Activated naive CD4-positive, alpha-beta T cell treated with anti-CD3 and anti-CD28 coated beads, Interleukin-2, amount 50 U/mL, for 72 hours (primary cell): Measurements from ENCODE around the gene UVSSA. TPM values are rescaled to one million over a fixed set of nuclear protein-coding genes. Genes with fewer than 3 reads are reported as not detected.
"Not testable (repeated sequence)": the region's sequence is repeated elsewhere in the genome, so short reads cannot be mapped to it uniquely, and the experiment has no call there.

Experiments
- ATAC-seq, 2 donors: fragments of 150-1000 bp; cut with Tn5 transposase; 2 replicates each; pipeline ENCODE4 v1.10.0; 2021; ENCODE audit warnings: mild to moderate bottlenecking in 2 of 2, moderate library complexity in 2 of 2
- DNase-seq, 2 donors: peaks; one replicate each; pipeline ENCODE4 v3.0.0; 2021 to 2022; ENCODE audit warnings: low spot score in 2 of 2
- H3K27ac Mint-ChIP-seq, 2 donors: one replicate each; pipeline ENCODE4 v1.8.0; 2022; ENCODE audit warnings: mild to moderate bottlenecking in 2 of 2, mixed read lengths in 2 of 2
- H3K36me3 Mint-ChIP-seq, 2 donors: one replicate each; pipeline ENCODE4 v1.8.0; 2022; ENCODE audit warnings: mixed read lengths in 2 of 2
- H3K9me3 Mint-ChIP-seq, 2 donors: one replicate each; pipeline ENCODE4 v1.8.0; 2022; ENCODE audit warnings: mixed read lengths in 2 of 2
- total RNA-seq, 2 donors: library from RNA; stranded (reverse); gene quantifications; one replicate each; pipeline ENCODE4 v1.2.3, GENCODE V29; 2022

UVSSA gene
- total RNA-seq, 2 donors from 2014 or later = 19.1 to 23.8 TPM

DNA sequence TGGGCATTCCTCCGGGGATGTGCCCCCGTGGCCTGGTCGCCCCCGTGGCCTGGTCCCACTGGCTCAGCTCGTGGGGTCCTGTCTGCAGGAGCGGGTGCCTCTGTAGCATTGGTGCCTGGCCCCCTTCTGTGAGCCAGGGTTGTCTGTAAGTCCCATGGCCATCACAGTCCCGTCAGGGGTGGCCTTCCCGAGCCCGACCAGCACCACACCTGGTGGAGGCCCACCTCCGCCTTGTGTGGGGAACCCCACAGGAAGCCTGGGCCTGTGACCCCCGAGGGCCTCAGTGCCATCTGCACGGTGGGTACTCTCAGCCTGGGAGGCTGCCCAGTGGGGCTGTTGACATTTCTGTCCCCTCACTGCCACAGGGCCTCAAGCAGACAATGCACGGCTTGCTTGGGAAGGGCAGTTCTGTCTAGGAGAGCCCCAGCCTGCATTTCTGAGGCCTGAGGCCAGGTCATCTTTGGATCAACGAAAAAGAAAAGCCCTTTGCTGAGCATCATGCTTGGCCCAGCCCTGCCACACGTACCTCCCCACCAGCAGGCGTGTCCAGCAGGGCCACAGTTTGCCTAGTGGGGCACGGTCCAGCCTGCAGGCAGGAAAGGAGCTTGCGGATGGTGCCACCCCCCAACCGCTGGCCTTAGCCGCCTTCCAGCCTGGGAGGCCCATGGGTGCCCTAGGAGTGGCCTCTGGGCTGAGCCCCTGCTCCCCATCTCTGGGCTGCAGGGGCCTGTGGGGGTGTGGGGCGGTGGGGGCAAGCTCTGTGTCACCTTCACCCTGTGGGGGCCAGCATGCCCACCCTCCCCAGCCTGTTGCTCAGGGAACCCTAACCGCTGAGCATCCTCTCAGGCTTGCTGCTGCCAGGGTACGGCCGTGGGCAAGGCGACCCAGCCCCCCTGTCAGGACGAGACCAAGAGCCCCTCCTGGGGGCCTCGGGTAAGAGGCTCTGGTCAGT, 36.0 kb downstream of the UVSSA start:
- ATAC-seq (no peak), DNase-seq (no peak)
- H3K27ac Mint-ChIP-seq = no peak overlapping the region
- H3K9me3 Mint-ChIP-seq = peaks cover 0 to 4% of the 10 kb centered on the region in 2 donors
- peaks cover 8 to 19% of the 10 kb centered on the region in 2 donors for H3K36me3 Mint-ChIP-seq

DNA sequence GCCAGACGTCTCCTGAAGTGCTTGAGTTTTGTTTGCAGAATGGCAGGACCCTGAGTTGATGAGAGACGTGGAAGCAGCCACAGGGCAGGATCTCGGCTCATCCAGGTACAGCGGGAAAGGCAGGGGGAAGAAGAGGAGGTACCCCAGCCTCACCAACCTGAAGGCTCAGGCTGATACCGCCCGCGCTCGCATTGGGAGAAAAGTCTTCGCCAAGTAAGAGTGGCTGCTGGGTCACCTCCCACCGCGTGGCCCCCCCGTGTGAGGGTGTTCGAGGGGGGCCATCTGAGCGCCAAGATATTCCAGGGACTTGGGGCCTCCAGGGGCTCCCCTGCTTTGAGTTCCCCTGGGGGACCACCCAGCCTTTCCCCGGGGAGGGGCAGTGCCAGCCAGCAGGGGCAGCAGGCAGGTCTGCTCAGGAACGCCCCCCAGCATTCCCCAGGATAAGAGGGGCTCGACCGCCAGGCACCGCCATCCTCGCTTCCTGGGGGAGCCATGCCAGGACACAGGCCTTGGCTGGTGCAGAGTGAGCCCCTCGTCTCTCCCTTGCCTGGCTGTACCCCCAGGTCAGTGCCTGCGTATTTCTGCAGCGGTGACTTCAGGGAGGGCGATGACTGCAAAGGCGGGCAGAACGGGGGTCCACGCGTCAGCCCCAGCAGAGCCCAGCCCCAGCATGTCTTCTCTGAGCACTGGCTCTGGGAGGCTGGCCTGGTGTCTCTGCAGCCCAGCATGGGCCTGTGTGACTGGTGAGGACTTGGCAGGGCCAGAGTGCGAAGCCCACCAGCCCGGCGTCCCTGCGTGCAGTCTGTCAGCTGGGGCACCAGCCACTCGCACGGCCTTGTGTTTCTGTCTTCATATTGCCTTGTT, 37.0 kb downstream of the UVSSA start:
- peaks cover 6 to 12% of the 10 kb centered on the region in 2 donors for H3K9me3 Mint-ChIP-seq
- no peak overlapping the region for H3K27ac Mint-ChIP-seq
- peaks cover 17 to 27% of the 10 kb centered on the region in 2 donors for H3K36me3 Mint-ChIP-seq
- DNase-seq (no peak), ATAC-seq (no peak)

DNA sequence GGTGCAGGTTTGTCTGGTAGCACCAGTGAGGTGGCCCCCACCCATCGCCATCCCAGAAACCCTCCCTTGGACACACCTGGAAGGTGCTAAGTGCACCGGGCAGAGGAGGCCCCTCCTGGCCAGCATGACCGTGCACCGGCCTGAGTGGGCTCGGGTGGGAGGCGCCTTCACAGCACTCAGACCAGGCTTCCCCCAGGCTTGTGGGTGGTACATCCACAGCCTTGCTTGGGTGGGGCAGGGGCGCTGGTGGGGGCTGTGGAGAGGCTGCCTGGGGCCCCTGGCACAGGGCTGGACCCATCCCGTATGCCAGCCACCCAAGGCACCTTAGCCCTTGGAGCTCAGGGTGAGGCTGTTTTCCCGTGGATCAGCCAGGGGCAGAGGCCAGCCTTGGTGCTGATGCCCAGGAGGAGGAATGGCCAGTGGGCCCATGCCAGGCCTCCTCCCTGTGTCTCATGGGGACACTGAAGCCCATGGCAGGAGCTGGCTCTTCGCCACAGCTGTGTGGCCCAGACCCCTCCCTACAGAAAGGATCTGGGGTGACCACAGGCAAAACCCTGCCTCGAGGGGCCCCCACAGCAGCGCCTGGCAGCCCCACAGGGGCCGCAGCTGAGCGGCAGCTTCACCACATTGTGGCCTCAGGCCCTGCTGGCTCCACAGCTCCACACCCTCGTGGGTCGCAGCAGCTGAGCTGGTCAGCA, 37.8 kb downstream of the UVSSA start:
- DNase-seq (no peak), ATAC-seq (no peak)
- Mint-ChIP-seq H3K9me3 (peaks cover 6 to 14% of the 10 kb centered on the region in 2 donors), H3K27ac (no peak overlapping the region), H3K36me3 (peaks cover 25 to 29% of the 10 kb centered on the region in 2 donors)

DNA sequence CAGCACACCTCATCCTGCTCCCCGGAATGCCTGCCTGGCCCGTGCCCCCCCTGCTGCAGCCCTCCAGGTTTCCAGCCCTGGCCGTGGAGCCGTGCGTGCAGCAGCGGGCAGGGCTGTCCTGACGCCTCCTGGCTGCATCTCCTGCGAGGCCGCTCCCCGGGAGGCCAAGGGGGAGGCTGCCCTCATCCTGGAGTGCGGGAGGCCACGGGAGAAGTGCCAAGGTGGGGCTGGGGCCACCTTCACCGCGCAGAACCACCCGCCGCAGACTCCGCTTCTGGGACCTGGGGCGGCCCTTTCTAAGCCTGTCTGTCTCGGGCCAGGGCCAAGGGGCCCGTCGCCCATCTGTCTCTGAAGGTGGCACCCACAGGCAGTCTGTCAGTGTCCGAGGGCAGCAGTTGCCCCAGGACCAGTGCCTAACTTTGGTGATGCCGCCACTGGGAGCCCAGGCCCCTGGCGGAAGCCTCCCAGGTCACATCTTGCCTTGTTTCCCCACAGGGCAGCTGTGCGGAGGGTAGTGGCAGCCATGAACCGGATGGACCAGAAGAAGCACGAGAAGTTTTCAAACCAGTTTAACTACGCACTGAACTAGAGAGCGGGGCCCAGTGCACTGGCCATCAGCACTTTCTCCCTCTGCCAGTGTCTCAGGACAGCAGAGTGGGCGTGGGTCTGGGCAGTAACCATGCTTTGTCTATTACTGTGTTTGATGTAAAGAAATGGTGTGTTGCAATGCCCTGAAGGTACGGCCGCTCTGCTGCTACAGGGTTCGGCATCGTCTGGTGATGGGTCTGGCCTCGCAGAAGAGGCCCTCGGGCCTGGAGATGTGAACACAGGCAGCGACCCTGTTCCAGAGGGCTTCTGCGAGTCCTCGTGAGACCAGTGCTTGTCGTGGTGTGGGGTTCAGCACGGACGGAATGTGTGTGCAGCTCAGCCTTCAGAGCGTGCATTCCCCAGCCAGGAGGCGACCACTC, 38.6 kb downstream of the UVSSA start:
- Mint-ChIP-seq H3K27ac (no peak overlapping the region), H3K9me3 (peaks cover 6 to 17% of the 10 kb centered on the region in 2 donors), H3K36me3 (peaks cover 29% of the 10 kb centered on the region in 2 donors)
- ATAC-seq = no peak
- DNase-seq = no peak

DNA sequence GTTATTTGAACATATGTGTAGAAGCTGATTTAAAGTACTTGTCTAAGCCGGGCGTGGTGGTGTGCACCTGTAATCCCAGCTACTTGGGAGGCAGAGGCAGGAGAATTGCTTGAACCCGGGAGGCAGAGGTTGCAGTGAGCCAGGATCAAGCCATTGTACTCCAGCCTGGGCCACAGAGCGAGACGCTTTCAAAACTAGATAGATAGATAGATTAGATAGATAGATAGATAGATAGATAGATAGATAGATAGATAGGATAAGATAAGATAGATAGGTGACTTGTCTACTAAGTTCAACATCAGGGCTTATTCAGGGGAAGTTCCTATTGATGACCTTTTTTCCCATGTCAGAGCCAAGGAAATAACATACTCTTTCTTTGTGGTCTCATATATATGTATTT, 46.4 kb downstream of the UVSSA start:
- not testable (repeated sequence) for ATAC-seq, DNase-seq, H3K27ac Mint-ChIP-seq
- Mint-ChIP-seq H3K36me3 (peaks cover 23 to 30% of the 10 kb centered on the region in 2 donors), H3K9me3 (peaks cover 10 to 15% of the 10 kb centered on the region in 2 donors)

DNA sequence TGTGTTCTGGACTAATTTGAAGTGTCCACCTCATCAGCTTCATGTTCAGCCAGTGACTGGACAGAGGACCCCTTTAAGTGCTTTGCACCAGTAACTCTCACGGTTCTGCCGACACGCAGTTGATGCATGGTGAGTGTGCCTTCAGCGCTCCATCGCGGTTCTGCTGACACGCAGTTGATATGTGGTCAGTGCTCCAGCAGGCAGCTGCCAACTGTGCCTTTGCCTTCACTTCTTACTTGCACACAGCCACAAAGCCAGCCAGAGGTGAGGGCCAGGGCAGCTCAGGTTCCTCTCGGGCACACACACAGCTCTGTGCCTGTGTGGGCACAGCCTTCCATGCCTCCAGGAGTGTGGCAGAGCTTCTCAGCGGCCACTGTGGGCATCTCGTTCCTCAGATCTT, 46.9 kb downstream of the UVSSA start:
- ATAC-seq = no peak
- peak in 1 of 2 donors; percentile 35 for DNase-seq
- Mint-ChIP-seq H3K27ac (no peak overlapping the region), H3K36me3 (peaks cover 18 to 25% of the 10 kb centered on the region in 2 donors), H3K9me3 (peaks cover 5 to 10% of the 10 kb centered on the region in 2 donors)

DNA sequence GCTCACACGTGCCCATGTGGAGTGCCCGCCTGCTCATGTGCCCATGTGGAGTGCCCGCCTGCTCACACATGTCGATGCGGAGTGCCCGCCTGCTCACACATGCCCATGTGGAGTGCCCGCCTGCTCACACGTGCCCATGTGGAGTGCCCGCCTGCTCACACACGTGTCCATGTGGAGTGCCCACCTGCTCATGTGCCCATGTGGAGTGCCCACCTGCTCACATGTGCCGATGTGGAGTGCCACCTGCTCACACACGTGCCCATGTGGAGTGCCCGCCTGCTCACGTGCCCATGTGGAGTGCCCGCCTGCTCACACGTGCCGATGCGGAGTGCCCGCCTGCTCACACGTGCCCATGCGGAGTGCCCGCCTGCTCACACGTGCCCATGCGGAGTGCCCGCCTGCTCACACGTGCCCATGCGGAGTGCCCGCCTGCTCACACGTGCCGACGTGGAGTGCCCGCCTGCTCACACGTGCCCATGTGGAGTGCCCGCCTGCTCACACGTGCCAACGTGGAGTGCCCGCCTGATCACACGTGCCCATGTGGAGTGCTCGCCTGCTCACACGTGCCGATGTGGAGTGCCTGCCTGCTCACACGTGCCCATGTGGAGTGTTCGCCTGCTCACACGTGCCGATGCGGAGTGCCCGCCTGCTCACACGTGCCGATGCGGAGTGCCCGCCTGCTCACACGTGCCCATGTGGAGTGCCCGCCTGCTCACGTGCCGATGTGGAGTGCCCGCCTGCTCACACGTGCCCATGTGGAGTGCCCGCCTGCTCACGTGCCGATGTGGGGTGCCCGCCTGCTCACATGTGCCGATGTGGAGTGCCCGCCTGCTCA, 47.8 kb downstream of the UVSSA start:
- H3K36me3 Mint-ChIP-seq = peaks cover 14 to 16% of the 10 kb centered on the region in 2 donors
- not testable (repeated sequence) for ATAC-seq, H3K27ac Mint-ChIP-seq, H3K9me3 Mint-ChIP-seq
- DNase-seq = peak in 1 of 2 donors; percentile 33

DNA sequence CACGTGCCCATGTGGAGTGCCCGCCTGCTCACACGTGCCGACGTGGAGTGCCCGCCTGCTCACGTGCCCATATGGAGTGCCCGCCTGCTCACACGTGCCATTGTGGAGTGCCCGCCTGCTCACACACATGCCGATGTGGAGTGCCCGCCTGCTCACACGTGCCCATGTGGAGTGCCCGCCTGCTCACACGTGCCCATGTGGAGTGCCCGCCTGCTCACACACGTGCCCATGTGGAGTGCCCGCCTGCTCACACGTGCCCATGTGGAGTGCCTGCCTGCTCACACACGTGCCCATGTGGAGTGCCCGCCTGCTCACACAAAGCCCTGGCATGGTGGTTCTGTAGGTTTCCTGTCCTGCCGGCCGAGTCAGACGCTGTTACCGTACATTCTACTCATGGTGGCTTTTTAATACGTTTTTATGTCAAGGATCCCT, 48.4 kb downstream of the UVSSA start:
- not testable (repeated sequence) for ATAC-seq, H3K9me3 Mint-ChIP-seq, H3K27ac Mint-ChIP-seq, DNase-seq
- peaks cover 12 to 14% of the 10 kb centered on the region in 2 donors for H3K36me3 Mint-ChIP-seq

DNA sequence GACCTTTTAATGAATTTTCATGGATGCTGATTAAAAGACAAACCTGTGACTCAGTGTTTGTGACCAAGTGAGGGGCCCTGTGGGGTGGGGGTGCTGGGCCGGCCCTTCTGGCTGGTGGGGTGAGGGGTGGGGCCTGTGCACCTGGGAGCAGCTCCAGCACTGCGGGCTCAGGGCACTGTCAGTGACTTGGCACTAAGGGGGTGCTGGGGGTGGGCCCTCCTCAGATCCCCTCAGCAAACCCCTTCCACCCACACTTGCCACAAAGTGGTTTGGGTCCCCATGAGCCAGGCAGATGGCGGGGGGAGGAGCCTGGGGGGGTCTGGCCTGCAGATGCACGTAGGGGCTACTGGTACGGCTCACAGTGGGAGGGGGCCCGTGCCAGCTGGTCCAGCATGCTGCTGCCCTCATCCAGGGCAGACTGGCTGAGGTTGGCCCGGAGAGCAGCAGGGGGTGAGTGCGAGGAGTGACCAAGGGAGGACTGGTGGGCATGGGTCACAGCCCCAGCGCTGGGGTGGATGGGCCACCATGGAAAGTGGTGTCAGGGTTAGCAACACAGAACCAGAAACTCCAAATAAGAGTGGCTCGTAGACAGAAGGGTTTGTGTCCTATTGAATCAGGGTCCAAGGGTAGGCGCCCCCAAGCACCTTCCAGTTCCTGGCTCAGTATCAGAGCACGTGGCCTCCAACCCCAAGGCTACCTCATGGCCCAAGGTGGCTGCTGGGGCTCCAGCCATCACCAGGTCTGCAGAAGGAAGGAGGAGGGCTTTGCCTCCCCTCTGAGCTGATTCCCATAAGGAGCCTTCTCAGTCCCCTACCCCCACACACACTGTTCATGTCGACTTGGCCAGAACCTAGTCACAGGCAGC, 49.2 kb downstream of the UVSSA start:
- no peak for ATAC-seq
- H3K36me3 Mint-ChIP-seq = peaks cover 12 to 14% of the 10 kb centered on the region in 2 donors
- no peak overlapping the region for H3K27ac Mint-ChIP-seq
- DNase-seq = no peak
- H3K9me3 Mint-ChIP-seq = peaks cover 5 to 8% of the 10 kb centered on the region in 2 donors

DNA sequence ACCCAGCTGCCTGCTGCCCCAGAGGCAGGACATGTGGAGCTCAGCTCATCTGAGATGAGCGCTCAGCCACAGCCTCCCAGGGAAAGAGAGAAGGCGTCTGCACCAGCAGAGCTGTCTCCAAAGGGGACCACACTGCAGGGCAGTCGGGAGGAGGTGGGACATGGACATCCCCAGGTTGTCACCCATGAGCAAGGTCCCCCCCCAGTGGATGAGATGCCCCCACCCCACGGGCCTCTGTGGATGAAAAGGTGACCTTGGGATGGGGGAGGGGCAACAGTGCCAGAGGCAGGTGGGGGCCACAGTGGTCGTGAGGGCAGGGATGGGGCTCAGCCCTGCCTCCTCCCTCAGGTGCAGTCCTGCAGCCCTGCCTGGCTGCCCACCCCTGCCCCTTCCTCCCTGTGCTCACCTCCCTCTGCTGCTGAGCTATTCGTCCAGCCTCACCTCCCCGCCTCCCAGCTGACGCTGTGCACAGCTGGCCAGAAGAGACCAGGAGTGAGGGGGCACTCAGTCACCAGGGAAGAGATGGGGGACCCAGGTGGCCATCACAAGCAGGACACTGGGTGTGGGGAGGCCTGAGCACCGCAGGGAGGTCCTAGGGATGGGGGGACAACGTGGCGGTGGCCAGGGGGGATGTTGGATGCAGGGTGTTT, 49.9 kb downstream of the UVSSA start:
- H3K9me3 Mint-ChIP-seq = peaks cover 5 to 8% of the 10 kb centered on the region in 2 donors
- no peak for ATAC-seq

DNA sequence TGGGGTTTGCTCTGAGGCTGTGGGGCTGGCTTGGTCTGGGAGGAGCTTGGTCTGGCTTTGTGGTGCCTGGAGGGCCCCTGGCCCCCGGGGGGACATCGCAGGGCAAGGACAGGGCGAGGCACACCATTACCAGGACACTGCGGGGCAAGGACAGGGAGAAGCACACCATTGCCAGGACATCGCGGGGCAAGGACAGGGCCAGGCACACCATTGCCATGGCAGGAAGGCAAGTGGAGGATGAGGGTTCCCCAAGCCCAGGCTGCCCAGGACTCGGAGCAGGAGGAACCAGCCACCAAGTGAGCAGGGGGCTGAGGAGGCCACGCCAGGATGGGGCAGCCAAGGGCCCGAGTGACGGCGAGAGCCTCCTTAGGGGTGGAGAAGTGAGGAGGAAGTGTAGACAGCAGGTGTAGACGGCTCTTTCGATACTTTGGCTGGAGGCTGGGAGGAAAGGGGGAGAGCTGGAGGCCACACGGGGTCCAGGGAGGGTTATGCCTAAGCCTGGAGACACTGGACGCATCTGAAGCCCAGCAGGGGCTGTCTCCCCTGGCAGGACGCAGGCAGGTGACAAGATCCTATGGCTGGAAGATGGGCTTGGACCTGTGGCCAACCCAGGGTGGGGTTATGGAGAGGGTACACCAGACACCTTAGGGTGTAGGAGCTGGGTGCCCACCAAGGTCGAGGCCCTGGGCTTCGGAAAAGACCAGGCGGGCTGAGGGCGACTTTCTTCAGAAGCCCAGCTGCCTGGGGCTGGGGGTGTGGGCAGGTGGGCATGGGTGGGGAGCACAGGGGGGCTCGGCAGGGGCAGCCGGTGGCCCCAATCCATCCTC, 51.9 kb downstream of the UVSSA start:
- peaks cover 5% of the 10 kb centered on the region in 2 donors for H3K9me3 Mint-ChIP-seq
- peaks cover 11 to 12% of the 10 kb centered on the region in 2 donors for H3K36me3 Mint-ChIP-seq
- DNase-seq (peak in 1 of 2 donors; percentile 39), ATAC-seq (no peak)
- peak overlapping the region in 1 of 2 donors; percentile 72 for H3K27ac Mint-ChIP-seq

More for the DNA sequence above, 49.9 kb downstream of the UVSSA start:
- peaks cover 12 to 14% of the 10 kb centered on the region in 2 donors for H3K36me3 Mint-ChIP-seq
- DNase-seq = no peak
- no peak overlapping the region for H3K27ac Mint-ChIP-seq

DNA sequence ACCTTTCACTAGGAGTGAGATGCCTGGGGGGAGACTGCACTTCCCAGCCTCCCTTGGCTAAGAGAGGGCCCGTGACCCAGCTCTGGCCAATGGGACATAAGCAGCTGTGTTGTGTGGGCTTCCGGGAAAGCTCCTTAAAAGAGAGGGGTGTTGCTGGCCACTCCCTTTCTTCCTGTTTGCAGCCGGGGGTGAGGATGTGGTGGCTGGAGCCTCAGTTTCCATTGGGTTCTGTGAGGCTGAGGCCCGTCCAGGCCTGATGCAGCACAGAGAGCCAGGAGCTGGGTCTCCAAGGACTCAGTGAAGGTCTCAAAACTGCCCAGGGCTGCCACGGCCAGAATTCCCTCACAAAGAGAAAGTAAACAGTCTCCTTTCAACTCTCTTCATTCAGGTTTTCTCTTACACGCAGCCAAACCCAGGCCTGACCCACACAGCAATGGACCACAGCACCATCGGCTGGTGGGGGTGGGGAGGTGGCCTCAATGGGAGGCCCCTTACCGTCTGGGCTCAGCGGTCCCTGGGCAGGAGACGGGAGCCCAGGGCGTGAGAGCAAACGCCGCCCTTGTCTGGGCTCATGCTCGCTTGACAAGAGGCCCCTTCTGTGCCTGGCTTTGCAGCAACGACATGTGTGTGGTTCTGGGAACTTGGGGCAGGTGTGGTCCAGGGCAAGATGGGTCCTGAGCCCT, 52.6 kb downstream of the UVSSA start:
- ATAC-seq = no peak
- H3K9me3 Mint-ChIP-seq = peaks cover 3 to 5% of the 10 kb centered on the region in 2 donors

More for the DNA sequence above, 52.6 kb downstream of the UVSSA start:
- Mint-ChIP-seq H3K27ac (peak overlapping the region in 1 of 2 donors; percentile 72), H3K36me3 (peaks cover 6 to 12% of the 10 kb centered on the region in 2 donors)
- DNase-seq = peak in 1 of 2 donors; percentile 38
